NOMO-1 treated with dmso at 0.1 percent for 144 hours (cell line): ENCODE data around the gene PIGU.

Experiments
- DNase-seq: peaks from one replicate; lab custom pipeline; 2025; ENCODE audit not compliant: unreplicated experiment; lab: John Stamatoyannopoulos, UW

Gene PIGU

GRCh38 chr20:34579979-34580940 lies 96.6 kb downstream of the PIGU start:
- DNase-seq, result peak; percentile 23

GRCh38 chr20:34579191-34579978 lies 97.5 kb downstream of the PIGU start:
- no peak for DNase-seq

- no peak for DNase-seq
Observed at GRCh38 chr20:34578521-34578920, 98.4 kb downstream of the PIGU start.

GRCh38 chr20:34578025-34578424 lies 98.9 kb downstream of the PIGU start:
- no peak for DNase-seq

DNA sequence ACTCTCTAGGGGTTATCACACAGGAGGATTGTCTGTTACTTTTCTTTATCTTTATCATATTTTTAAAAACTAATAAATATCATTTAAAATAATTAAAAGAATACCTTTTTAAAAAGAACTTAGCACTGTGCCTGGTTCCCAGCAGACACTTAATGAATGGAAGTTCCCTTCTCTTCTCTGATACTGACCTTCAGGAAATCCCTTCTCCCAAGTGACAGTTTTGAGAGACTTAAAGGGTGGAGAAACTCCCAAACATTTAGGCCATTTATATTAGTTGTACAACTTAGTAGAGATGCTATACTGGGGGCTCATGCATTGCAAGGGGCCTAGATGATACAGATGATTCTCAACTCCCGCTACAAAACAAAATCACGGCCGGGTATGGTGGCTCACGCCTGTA lies 99.8 kb downstream of the PIGU start:
- no peak for DNase-seq

DNA sequence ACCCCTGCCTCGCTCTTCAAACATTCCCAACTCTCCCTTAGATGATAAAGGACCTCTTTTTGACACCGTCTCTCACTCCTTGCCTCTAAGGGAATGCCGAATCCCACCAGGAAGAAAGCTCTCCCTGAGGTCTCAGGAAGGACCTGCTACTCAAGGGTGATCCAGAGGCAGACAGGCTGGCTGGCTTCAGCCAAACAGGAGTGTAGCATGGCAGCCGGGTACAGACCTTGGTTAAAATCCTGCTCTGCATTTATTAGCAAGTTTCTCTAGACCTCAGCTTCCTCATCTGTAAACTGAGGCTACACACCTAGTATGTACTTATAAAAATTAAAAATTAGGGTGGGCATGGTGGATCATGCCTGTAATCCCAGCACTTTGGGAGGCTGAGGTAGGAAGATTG lies 101.1 kb downstream of the PIGU start:
- no peak for DNase-seq

DNA sequence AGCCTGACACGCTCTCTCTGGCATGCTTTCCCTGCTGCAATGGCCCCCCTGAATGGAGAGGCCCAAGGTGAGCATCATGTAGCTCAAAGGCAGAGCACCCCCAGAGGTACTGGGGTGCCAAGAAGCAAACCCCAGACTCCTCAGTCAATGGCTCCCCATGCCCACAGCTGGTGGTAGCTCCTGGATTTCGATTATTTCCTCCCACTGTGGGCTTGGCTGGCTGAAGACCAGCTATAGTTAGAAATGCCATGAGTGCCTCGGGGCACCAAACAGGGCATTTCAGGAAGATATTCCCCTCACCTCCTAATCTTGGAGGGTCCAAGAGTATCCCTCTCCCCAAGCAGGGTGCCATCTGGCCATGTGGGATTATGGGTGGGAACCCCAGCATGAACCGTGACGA lies 101.6 kb downstream of the PIGU start:
- DNase-seq, result no peak

- DNase-seq, result no peak
Observed at GRCh38 chr20:34574861-34575260, 102.0 kb downstream of the PIGU start.

DNA sequence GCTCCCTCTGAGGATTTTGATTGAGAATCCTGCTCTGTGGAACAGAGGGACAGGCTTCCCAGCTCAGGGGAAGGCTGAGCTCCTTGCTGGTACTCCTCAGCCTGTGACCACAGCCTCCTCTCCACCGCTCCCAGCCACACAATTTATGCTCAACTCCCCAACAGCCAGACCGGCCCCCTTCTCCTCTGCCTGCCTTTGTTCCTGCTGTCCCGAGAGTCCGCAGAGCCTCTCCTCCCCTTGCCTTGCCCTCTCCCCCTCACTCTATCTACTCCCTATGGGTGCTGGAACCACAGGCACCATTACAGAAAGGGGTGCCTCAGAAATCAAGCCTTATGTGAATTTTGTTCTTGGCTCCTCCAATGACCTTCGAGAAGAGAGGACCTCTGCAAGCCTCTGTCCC lies 102.5 kb downstream of the PIGU start:
- DNase-seq, result no peak

GRCh38 chr20:34573541-34574300 lies 103.2 kb downstream of the PIGU start:
- no peak for DNase-seq

DNA sequence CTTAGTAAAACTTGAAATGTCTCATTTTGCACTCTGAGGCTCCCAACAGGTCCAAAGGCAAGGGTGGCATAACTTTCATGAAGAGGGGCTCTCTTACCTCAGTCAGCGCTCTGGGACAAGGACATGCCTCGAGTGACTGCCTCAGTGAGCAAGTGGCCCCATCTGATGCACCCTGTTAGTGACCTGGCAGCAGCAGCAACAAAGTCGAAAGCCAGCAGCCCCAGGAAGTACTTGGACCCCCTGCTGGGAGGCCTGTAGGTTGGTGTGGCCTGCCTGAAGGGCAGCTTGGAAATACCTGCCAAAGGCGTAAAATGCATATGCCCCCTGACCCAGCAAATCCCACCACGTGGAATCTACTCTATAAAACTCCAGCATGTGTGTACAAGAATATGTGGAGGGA lies 105.1 kb downstream of the PIGU start:
- DNase-seq, result no peak

DNA sequence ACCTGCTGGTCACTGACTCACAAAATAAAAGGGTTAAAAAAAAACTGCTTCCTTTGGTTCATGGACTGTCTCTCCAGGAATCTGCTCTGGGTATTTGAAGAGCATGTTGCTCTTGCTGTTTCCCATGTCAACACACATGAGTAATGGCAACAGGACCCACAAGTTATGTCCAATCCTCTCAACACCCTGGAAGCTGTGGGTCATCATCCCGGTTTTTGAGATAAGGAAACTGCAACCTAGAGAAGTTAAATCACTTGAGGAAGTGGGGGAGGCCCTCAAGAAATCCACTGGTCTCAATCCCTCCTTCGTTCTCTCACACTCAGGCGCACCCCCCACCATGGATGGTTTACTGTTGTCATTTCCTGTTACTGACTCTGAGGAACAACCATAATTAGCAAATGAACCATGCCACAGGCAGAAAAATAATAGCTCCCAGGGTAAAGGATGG lies 106.0 kb downstream of the PIGU start:
- DNase-seq, result peak; percentile 35

DNA sequence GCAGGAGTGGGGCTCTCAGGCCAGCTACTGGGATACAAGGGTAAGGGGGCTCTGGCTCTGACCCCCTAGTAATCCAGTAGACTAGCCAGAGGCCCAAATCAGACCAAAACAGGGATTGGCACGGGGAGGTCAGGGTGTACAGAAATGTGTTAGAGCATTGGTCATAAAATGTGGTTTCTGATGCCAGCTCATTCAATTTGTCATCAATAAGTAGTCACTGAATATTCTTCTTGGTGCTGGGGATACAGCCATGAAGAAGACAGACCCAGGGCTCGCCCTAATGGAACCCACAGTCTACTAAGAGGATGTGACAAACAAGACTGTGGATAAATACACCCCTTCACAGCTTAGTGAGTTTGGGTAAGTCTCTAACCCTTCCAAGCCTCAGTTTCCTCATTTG lies 107.3 kb downstream of the PIGU start:
- no peak for DNase-seq

GRCh38 chr20:34567892-34568865 lies 108.7 kb downstream of the PIGU start:
- DNase-seq, result no peak

GRCh38 chr20:34566978-34567891 lies 109.7 kb downstream of the PIGU start:
- no peak for DNase-seq

DNA sequence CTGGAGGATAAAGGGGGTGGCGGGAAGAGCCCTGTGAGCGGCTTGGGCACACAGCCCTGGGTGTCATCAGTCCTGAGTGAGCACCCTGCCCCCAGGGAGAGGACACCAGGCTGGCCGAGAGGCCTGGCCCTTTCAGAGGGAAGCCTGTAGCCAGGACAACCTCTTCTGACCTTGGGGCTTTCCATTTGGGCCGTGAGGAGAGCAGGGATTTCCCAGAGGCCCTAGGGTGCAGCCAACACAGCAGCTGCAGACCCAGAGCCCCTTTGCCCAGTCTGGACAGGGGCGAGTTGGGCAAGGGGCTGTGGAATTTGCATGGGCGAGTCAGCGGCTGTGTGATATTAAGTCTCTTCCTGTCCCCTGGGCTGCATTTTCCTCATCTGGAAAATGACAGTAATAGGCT lies 112.1 kb downstream of the PIGU start:
- no peak for DNase-seq

- no peak for DNase-seq
Observed at GRCh38 chr20:34562641-34563040, 114.3 kb downstream of the PIGU start.

DNA sequence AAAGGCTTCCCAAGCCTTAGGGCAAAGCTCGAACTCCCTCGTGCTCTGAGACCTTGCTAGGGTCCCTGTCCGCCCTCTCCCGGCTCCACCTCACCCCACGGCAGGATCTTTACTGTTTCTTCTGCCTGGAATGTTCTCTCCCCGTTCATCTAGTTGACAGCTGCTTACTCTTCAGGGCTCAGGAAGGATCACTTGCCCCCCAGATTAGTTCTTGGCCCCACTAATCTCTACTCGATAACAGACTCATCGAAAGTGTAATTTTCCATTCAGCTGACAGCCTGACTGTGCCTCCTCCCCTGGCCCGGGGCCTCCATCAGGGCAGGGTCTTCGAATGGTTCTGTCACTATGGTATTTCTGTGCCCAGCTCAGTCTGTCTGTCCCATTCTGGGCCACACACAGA lies 115.2 kb downstream of the PIGU start:
- DNase-seq, result no peak

DNA sequence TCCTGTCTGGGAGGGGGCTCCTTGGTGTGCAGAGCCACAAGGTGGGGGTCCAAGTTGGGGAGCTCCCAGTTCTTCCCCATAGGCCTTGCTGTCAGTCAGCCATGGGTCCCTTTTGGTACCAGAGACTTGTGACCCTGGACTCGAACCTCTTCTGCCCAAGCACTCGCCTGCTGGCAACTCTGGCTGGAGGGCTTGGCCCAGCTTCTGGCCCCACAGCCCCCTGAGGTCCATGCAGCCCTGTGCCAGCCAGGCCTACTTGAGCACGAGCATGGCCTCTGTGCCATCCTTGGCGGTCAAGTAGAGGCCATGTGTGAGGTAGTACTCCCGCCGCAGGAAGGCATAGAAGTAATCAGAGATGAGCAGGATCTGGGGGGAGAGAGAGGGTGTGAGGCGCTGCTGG lies 116.3 kb downstream of the PIGU start:
- no peak for DNase-seq
